ENCODE results near the gene FAM171A1.

DNA sequence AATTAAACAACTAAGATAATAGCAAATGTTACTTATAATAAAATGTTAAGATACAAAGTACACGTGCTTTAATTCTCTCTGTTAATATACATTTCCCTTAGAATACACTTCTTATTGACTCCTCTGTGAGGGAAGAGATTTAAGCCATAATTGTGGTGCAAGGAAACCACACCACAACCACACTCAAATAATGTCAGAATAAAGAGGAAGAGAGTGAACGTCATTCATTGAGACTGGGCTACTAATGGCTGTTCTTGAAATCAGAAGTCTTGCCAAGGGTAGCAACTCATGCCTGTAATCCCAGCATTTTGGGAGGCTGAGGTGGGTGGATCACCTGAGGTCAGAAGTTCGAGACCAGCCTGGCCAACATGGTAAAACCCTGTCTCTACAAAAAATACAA is 10.0 kb downstream of the FAM171A1 start:
- TF ChIP-seq, protein P1, sequence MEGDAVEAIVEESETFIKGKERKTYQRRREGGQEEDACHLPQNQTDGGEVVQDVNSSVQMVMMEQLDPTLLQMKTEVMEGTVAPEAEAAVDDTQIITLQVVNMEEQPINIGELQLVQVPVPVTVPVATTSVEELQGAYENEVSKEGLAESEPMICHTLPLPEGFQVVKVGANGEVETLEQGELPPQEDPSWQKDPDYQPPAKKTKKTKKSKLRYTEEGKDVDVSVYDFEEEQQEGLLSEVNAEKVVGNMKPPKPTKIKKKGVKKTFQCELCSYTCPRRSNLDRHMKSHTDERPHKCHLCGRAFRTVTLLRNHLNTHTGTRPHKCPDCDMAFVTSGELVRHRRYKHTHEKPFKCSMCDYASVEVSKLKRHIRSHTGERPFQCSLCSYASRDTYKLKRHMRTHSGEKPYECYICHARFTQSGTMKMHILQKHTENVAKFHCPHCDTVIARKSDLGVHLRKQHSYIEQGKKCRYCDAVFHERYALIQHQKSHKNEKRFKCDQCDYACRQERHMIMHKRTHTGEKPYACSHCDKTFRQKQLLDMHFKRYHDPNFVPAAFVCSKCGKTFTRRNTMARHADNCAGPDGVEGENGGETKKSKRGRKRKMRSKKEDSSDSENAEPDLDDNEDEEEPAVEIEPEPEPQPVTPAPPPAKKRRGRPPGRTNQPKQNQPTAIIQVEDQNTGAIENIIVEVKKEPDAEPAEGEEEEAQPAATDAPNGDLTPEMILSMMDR (conservative IDR thresholded peaks at IDR 0.05): no peak
- no peak for TF ChIP-seq ZFX (IDR thresholded peaks at IDR 0.05)

Measured in C4-2B (cell line).